ENCODE results near the gene MINDY1.
A peak's percentile ranks its signal among the peaks of the same experiment; 100 is the strongest.

MINDY1 gene

DNA sequence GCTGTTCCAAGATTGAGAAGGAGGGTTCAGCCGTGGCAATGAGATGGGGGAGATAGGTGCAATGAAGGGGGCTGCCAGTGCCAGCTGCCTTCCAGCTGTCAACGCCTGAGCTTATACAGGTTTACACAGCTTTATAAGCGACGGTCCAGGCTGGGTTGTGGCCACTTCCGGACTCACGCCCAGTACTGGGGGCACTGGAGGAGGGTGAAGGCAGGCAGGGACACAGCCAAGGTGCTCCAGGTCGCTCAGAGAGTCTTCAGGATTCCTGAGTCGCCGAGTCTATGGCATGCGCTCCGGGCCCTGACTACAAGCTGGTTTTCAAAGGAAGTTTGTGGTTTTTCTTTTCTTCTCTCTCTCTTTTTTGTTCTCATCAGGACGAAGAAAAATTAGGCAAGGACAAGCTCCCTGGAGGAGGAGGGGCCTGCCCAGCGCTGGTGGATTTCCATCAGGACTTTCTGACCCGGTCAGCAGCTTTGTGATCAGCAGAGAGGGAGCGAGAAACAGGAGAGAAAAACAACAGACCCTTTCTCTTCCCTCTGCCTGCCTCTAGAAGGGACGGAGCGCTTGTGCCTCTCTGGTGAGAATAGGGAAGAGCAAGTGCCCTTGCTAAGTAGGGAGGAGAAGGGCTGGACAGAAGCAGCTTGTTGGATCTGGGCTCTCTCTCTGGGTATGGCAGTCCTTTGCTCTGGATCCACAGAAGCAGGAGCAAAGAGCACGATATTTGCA lies at the start of gene MINDY1:
Gene MINDY1 (minus strand): TSS at position 576 of the 726 bp plus-strand sequence. CDS start 4,285 bp downstream, outside the sequence.
- DNase-seq (ENCODE audit: low spot score), result peak; percentile 70
- TF ChIP-seq, protein P1, sequence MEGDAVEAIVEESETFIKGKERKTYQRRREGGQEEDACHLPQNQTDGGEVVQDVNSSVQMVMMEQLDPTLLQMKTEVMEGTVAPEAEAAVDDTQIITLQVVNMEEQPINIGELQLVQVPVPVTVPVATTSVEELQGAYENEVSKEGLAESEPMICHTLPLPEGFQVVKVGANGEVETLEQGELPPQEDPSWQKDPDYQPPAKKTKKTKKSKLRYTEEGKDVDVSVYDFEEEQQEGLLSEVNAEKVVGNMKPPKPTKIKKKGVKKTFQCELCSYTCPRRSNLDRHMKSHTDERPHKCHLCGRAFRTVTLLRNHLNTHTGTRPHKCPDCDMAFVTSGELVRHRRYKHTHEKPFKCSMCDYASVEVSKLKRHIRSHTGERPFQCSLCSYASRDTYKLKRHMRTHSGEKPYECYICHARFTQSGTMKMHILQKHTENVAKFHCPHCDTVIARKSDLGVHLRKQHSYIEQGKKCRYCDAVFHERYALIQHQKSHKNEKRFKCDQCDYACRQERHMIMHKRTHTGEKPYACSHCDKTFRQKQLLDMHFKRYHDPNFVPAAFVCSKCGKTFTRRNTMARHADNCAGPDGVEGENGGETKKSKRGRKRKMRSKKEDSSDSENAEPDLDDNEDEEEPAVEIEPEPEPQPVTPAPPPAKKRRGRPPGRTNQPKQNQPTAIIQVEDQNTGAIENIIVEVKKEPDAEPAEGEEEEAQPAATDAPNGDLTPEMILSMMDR (IDR thresholded peaks at IDR 0.05; ENCODE audit: extremely low read depth, insufficient read depth, missing control alignments), result peak; percentile 31
- in situ Hi-C loops (cut with MboI; ENCODE audit: low pct_unique_long_range_greater_than_20kb, low sequenced_read_pairs, unreplicated experiment), result no loop called here

DNA sequence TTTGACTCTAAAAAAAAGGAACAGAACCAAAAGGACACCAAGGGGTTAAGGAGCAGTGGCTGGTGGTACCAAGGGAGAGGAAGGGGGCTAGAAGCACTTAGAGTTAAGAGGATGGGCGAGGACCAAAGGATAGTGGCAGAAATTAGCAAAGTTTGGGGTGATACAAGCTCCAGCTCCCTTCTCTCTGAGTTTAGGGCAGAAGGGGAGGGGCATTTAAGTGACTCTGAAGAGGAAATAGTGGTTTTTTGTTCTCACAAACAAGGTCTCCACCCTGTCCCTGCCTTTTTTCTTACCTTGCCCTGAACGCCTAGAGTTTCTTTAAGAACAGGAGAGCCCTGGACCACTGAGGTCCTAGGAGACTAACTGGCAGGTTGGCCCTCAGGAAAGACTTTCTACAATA lies 49.4 kb upstream of the MINDY1 start:
- TF ChIP-seq, protein P1 (IDR thresholded peaks at IDR 0.05; ENCODE audit: extremely low read depth, insufficient read depth, missing control alignments), result no peak
- in situ Hi-C loops (cut with MboI; ENCODE audit: low pct_unique_long_range_greater_than_20kb, low sequenced_read_pairs, unreplicated experiment), result no loop called here
- no peak for DNase-seq (ENCODE audit: low spot score)

- DNase-seq (ENCODE audit: low spot score), result no peak
- in situ Hi-C loops (cut with MboI; ENCODE audit: low pct_unique_long_range_greater_than_20kb, low sequenced_read_pairs, unreplicated experiment), result no loop called here
- TF ChIP-seq, protein P1 (IDR thresholded peaks at IDR 0.05; ENCODE audit: extremely low read depth, insufficient read depth, missing control alignments), result no peak
These were observed 48.9 kb upstream of the MINDY1 start for GRCh38 chr1:151055581-151055980.

DNA sequence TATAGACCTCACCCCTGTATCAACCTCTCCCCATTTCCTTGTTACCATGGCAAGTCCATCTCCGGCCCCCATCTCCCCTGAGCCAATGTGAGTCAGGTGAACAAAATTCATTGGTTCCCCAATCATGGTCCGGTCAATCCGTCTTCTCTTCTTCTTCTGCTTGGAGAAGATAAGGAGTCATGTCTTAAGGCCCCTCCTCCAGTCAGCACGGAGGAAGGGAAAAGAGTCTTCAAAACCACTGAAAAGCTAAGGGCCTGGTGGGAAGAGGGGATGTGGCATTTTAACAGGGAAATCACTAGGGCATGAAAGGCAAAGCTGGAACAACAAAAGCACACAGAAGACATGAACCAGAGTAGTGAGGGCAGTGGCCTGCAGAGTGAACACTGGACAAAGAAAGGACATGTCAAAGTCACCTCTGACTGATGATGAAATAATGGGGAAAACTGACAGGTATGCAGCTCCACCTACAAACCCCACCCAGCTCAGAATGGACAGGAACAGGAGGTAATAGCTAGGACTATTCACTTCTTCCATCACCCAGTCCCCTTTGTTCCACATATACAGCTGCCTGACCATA lies 48.4 kb upstream of the MINDY1 start:
- no peak for DNase-seq (ENCODE audit: low spot score)
- in situ Hi-C loops (cut with MboI; ENCODE audit: low pct_unique_long_range_greater_than_20kb, low sequenced_read_pairs, unreplicated experiment), result no loop called here
- TF ChIP-seq, protein P1 (IDR thresholded peaks at IDR 0.05; ENCODE audit: extremely low read depth, insufficient read depth, missing control alignments), result no peak

DNA sequence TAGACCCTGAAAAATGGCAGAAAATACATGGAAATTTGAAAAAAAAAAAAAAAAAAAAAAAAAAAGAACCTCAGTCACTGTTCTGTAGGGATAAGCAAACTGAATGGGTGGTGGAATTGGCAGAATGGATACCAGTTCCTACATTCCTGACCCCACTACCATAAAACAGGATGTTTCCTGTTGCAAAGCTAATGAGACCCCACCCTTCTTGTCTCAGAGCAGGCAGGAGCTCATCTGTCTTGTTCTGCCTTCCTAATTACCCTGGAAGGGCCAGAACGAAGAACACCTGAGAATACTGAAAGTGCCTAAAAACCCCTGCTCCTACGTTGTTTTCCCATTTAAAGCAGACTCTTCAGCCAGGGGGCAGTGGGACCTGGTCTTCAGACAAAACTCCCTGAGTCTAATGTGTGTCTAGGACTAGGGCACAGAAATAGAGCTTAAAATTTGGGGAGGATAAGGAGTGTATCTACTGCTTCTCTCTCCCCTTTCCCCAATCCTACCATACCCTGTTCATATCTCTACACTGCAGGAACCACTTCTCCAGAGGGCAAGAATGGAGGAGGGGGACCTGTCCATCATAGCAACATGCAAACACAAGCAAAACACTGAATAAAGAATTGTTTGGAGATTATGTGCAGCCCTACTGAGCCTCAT lies 44.8 kb upstream of the MINDY1 start:
- no peak for DNase-seq (ENCODE audit: low spot score)
- TF ChIP-seq, protein P1 (IDR thresholded peaks at IDR 0.05; ENCODE audit: extremely low read depth, insufficient read depth, missing control alignments), result no peak
- in situ Hi-C loops (cut with MboI; ENCODE audit: low pct_unique_long_range_greater_than_20kb, low sequenced_read_pairs, unreplicated experiment), result no loop called here

DNA sequence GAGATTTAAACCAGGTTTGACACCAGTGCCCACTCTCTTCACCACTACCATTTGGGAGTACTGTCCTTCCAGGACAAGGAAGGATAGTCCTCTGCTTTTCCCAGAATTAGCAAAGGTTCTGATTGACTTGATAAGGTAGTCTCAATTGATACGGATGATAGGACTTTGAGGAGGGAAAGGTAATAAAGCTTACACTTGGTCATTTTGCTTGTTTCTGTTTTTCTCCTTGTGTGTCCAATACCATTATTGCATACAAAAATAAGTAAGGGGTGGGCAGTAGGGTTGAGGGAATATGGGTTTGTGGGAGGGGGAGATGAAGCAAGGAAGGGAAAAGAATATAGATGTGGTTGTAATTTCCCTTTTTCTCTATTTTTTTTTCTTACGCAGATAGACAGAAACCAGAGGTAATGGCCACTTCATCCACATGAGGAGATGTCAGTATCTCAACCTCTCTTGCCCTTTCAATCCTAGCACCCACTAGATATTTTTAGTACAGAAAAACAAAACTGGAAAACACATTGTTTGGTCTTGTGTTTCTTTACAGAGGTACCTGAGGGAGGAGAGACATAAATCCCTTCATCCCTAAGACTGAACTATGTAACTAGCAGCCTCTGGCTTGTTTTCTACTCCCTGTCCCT lies 43.5 kb upstream of the MINDY1 start:
- TF ChIP-seq, protein P1 (IDR thresholded peaks at IDR 0.05; ENCODE audit: extremely low read depth, insufficient read depth, missing control alignments), result no peak
- in situ Hi-C loops (cut with MboI; ENCODE audit: low pct_unique_long_range_greater_than_20kb, low sequenced_read_pairs, unreplicated experiment), result no loop called here

More for the DNA sequence above, 43.5 kb upstream of the MINDY1 start:
- no peak for DNase-seq (ENCODE audit: low spot score)
